ENCODE results near the gene TNFAIP3. TPM values are rescaled to one million over a fixed set of nuclear protein-coding genes. Genes with fewer than 3 reads are reported as not detected.

Gene TNFAIP3
- total and polyA plus RNA-seq, 2 donors (not counting 1 experiment from before 2014, with no cell fraction given) = 86.2 to 92.0 TPM

- 28% methylated on average over 4 of the region's 10 CpGs for WGBS (ENCODE audit: insufficient coverage)
- Histone ChIP-seq H3K4me2 (replicated peaks; ENCODE audit: low read depth, low read length, poor library complexity, severe bottlenecking) (peak overlapping the region; percentile 62), H3K27ac (ENCODE audit: low read length in 2 of 2) (no peak overlapping the region), H3K4me3 (ENCODE audit: control extremely low read depth in 1 of 5, extremely low read depth in 1 of 5, insufficient read depth in 1 of 5, low read depth in 2 of 5, low read length in 4 of 5) (peak overlapping the region in 2 of 5 experiments; percentile 10 to 22), H3K4me1 (ENCODE audit: control insufficient read depth in 2 of 2, insufficient read depth in 2 of 2, low read length in 2 of 2) (peaks cover 30 to 36% of the 10 kb centered on the region in 2 donors), H3K27me3 (replicated peaks in 1 of 4; ENCODE audit: control extremely low read depth in 1 of 4, control insufficient read depth in 3 of 4, insufficient read depth in 4 of 4, low read length in 3 of 4) (no peaks in the 10 kb centered on the region), H3K9me3 (ENCODE audit: control extremely low read depth in 1 of 3, control insufficient read depth in 2 of 3, insufficient read depth in 1 of 3, low read length in 2 of 3) (peaks cover 0 to 4% (median 0%) of the 10 kb centered on the region in 3 donors), H4K20me1 (ENCODE audit: control insufficient read depth, insufficient read depth, low read length, poor library complexity, severe bottlenecking) (no peaks in the 10 kb centered on the region), H3K79me2 (ENCODE audit: control insufficient read depth, insufficient read depth, low read length) (no peaks in the 10 kb centered on the region), H2AFZ (ENCODE audit: insufficient read depth, low read depth, low read length, poor library complexity, severe bottlenecking) (peak overlapping the region; percentile 48), H3K9ac (ENCODE audit: low read length) (peak overlapping the region; percentile 4), H3K36me3 (replicated peaks in 1 of 2; ENCODE audit: control extremely low read depth in 1 of 2, control insufficient read depth in 1 of 2, extremely low read depth in 1 of 2, insufficient read depth in 2 of 2, low read length in 1 of 2) (no peaks in the 10 kb centered on the region)
- Mint-ChIP-seq H3K27ac (no peak overlapping the region), H3K4me1 (peaks cover 45% of the 10 kb centered on the region), H3K27me3 (no peaks in the 10 kb centered on the region), H3K4me3 (peak overlapping the region; percentile 42), H3K9me3 (ENCODE audit: insufficient read depth) (peaks cover 3% of the 10 kb centered on the region)
- intact Hi-C loops (cut with micrococcal nuclease) = loop anchor here (2.0 kb wide), 1 partner anchor 15 kb away; no protein-coding TSS in a partner anchor
- ChIA-PET POLR2A (interaction anchor here (1.0 kb wide), 1 partner anchor 9 kb away, joined by 3 read pairs; no protein-coding TSS in a partner anchor), CTCF (interaction anchor here (0.7 to 2.6 kb wide), 3 partner anchors 10 to 33 kb away, joined by 3 to 9 read pairs (median 3); no protein-coding TSS in a partner anchor)
- ATAC-seq (ENCODE audit: low read depth) (peak; percentile 43), DNase-seq (peak; percentile 42)
- no peak for TF ChIP-seq CTCF (IDR thresholded peaks at IDR 0.05)
- no peak for TF ChIP-seq EZH2 (IDR thresholded peaks at IDR 0.05; ENCODE audit: borderline replicate concordance, insufficient read depth, low read depth, low read length, poor library complexity, severe bottlenecking)
These were observed 44.7 kb downstream of the TNFAIP3 start for GRCh38 chr6:137911675-137912191.

- ChIA-PET POLR2A (no interaction called here), CTCF (no interaction called here)
- TF ChIP-seq CTCF (IDR thresholded peaks at IDR 0.05) = no peak
- no peak for TF ChIP-seq EZH2 (IDR thresholded peaks at IDR 0.05; ENCODE audit: borderline replicate concordance, insufficient read depth, low read depth, low read length, poor library complexity, severe bottlenecking)
- no peak for DNase-seq
- intact Hi-C loops (cut with micrococcal nuclease) = no loop called here
- H3K27ac ChIP-seq (ENCODE audit: low read length in 2 of 2) = no peak overlapping the region
- H2AFZ ChIP-seq (ENCODE audit: insufficient read depth, low read depth, low read length, poor library complexity, severe bottlenecking) = no peak overlapping the region
- no peak overlapping the region for H3K4me3 Mint-ChIP-seq
- no peak overlapping the region for H3K4me2 ChIP-seq (replicated peaks; ENCODE audit: low read depth, low read length, poor library complexity, severe bottlenecking)
- H3K4me3 ChIP-seq (ENCODE audit: control extremely low read depth in 1 of 5, extremely low read depth in 1 of 5, insufficient read depth in 1 of 5, low read depth in 2 of 5, low read length in 4 of 5) = no peak overlapping the region
- ATAC-seq (ENCODE audit: low read depth) = no peak
- no peaks in the 10 kb centered on the region for H3K79me2 ChIP-seq (ENCODE audit: control insufficient read depth, insufficient read depth, low read length)
- no peaks in the 10 kb centered on the region for H3K36me3 ChIP-seq (replicated peaks in 1 of 2; ENCODE audit: control extremely low read depth in 1 of 2, control insufficient read depth in 1 of 2, extremely low read depth in 1 of 2, insufficient read depth in 2 of 2, low read length in 1 of 2)
- H3K9ac ChIP-seq (ENCODE audit: low read length) = no peak overlapping the region
- peaks cover 45% of the 10 kb centered on the region for H3K4me1 Mint-ChIP-seq
- no peaks in the 10 kb centered on the region for H3K27me3 ChIP-seq (replicated peaks in 1 of 4; ENCODE audit: control extremely low read depth in 1 of 4, control insufficient read depth in 3 of 4, insufficient read depth in 4 of 4, low read length in 3 of 4)
- no CpG with 5 or more reads among the region's 3 CpGs for WGBS (ENCODE audit: insufficient coverage)
- peaks cover 3% of the 10 kb centered on the region for H3K9me3 Mint-ChIP-seq (ENCODE audit: insufficient read depth)
- no peaks in the 10 kb centered on the region for H4K20me1 ChIP-seq (ENCODE audit: control insufficient read depth, insufficient read depth, low read length, poor library complexity, severe bottlenecking)
- peaks cover 30 to 36% of the 10 kb centered on the region in 2 donors for H3K4me1 ChIP-seq (ENCODE audit: control insufficient read depth in 2 of 2, insufficient read depth in 2 of 2, low read length in 2 of 2)
- peaks cover 0 to 4% (median 0%) of the 10 kb centered on the region in 3 donors for H3K9me3 ChIP-seq (ENCODE audit: control extremely low read depth in 1 of 3, control insufficient read depth in 2 of 3, insufficient read depth in 1 of 3, low read length in 2 of 3)
- H3K27me3 Mint-ChIP-seq = no peaks in the 10 kb centered on the region
- H3K27ac Mint-ChIP-seq = no peak overlapping the region
These were observed 45.8 kb downstream of the TNFAIP3 start for GRCh38 chr6:137912813-137913212.
